Measurements from ENCODE around the gene USP6.
A peak's percentile ranks its signal among the peaks of the same experiment; 100 is the strongest.
"Not testable (repeated sequence)": the region's sequence is repeated elsewhere in the genome, so short reads cannot be mapped to it uniquely, and the experiment has no call there.

The USP6 gene

DNA sequence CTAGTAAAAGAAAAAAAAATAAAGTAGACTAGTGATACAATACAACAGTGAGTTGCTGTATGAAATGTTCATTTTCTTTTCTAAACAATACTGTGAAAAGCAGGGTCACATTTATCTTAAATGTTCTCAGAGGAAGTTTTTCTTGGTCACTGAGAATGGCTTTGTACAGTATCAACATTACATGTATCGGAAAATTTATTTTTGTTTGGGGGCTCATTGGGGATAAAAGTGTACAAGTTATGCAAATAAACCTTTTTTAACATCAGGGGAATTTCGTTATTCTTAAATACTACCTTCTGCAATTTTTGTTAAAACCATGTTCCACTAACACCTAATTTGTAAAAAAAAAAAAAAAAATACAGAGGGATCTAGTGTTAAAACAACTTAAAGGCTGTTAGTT is 84.5 kb downstream of the USP6 start:
- no peak for DNase-seq

GRCh38 chr17:5201011-5201410 is 85.2 kb downstream of the USP6 start:
- no peak for DNase-seq

- no peak for DNase-seq
Observed at GRCh38 chr17:5203178-5203907, 87.5 kb downstream of the USP6 start.

DNA sequence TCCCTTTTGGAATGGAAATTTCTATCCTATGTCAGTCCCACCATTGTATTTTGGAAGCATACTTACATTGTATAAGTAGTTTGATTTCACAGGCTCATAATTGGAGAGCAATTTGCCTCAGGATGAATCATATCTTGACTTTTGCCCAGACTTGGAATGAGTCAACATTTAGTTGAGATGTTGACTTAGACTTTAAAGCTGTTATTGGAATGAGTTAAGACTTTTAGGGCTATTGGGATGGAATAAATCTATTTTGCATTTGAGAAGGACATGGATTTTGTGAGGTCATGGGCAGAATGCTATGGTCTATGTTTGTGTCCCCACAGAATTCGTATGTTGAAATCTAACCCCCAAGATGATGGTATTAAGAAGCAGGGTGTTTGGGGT is 88.1 kb downstream of the USP6 start:
- DNase-seq = no peak

- no peak for DNase-seq
Observed at GRCh38 chr17:5209396-5209795, 93.6 kb downstream of the USP6 start.

DNA sequence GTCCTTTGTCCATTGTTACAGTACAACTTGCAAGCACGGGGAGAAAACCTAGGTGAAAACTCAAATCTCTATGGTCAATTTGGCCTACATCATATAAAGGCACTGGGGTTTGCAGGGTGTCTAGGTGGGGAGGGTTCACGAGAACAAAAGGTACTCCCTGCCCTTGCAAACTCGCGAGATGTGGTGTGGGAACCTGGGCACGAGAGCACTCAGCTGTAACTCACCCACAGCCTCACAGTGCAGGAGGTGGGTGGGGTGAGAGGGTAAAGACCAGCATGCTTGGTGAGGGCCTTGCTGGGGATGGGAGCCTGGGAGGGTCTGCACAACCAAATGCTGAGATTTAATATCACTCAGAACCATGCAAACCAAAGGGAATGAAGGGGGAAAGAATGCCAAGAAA is 94.3 kb downstream of the USP6 start:
- no peak for DNase-seq

DNA sequence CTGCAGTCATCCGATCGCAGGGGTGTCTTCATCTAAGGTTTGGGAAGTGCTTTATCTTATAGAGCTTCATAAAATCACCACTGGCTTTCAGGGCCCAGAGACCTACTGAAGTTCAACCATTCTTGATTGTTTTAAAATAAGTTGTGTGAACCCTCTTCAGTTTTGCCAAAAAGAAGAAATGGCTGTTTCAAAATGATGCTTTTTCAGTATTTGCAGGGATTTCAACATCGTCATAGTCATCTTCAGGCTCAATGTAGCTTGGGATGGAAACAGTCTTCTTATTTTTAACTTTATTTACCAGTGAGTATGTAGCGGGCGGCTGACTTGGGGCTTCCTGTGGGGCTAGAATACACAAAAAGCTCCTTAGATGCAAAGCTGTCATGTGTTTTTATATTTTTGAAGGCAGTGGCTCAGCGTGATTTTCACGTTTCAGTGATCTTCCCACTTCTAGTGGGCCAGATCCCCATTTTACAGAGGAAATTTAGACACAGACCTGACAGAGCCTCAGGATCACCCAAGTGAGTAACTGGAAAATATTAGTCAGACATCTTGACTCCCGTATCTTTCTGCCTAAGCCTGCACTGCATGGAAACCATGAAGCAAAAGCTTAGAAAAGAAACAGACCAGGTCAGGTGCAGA is 94.9 kb downstream of the USP6 start:
- no peak for DNase-seq

- DNase-seq = no peak
Observed at GRCh38 chr17:5211458-5211857, 95.6 kb downstream of the USP6 start.

DNA sequence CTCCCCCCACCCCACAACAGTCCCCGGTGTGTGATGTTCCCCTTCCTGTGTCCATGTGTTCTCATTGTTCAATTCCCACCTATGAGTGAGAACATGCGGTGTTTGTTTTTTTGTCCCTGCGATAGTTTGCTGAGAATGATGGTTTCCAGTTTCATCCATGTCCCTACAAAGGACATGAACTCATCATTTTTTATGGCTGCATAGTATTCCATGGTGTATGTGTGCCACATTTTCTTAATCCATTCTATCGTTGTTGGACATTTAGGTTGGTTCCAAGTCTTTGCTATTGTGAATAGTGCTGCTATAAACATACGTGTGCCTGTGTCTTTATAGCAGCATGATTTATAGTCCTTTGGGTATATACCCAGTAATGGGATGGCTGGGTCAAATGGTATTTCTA is 101.7 kb downstream of the USP6 start:
- not testable (repeated sequence) for DNase-seq

- DNase-seq = no peak
Observed at GRCh38 chr17:5219536-5219935, 103.7 kb downstream of the USP6 start.

- no peak for DNase-seq
Observed at GRCh38 chr17:5220074-5220473, 104.2 kb downstream of the USP6 start.

GRCh38 chr17:5221912-5222311 is 106.1 kb downstream of the USP6 start:
- DNase-seq = peak in 1 of 2 donors; percentile 34
